ENCODE data around the gene ITGBL1. TPM values are rescaled to one million over a fixed set of nuclear protein-coding genes. Genes with fewer than 3 reads are reported as not detected.

The ITGBL1 gene
- total and polyA plus RNA-seq, 2 of the 8 experiments (the other 6 are each of a cell fraction or from before 2014, with no cell fraction given), result not detected

DNA sequence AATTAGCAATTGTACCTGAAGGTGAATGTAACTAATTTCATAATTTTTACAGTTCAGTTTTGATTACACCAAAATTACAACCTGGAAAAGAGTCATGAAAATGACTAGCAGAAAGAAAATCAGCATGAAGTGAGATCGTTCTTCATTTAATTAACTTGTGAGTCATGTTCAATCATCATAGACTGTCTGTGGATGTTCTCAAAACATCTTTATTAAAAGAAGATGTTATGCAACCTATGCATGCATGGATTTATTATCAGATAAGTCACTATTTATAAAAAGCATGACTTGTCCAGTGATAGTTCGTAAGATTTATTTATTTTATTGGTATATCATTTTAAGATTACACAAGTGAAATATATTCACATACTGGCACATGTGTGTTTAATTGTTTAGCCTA is 245.9 kb downstream of the ITGBL1 start:
- no peak overlapping the region for H2AFZ ChIP-seq (ENCODE audit: low read length)
- H3K4me2 ChIP-seq (ENCODE audit: insufficient read depth in 1 of 2, low read depth in 2 of 2, low read length in 2 of 2), result no peak overlapping the region
- H2BK20ac ChIP-seq (ENCODE audit: low read length), result no peak overlapping the region
- no peak overlapping the region for H4K5ac ChIP-seq (ENCODE audit: insufficient read length, low read depth, low read length)
- H3K4ac ChIP-seq (replicated peaks; ENCODE audit: insufficient read length, low read depth, low read length), result no peak overlapping the region
- ChIA-PET CTCF (ENCODE audit: partially characterized antibody) (no interaction called here), POLR2A (ENCODE audit: partially characterized antibody) (no interaction called here)
- no peak overlapping the region for H4K91ac ChIP-seq (replicated peaks; ENCODE audit: insufficient read length, low read length)
- H3K23me2 ChIP-seq (ENCODE audit: low read depth, low read length), result peaks cover under 1% of the 10 kb centered on the region; the same call in 1 of the 2 replicates
- TF ChIP-seq KDM5A (IDR thresholded peaks at IDR 0.05; ENCODE audit: low read length) (no peak), HDAC6 (IDR thresholded peaks at IDR 0.05; ENCODE audit: low read depth, low read length) (no peak), ZNF274 (IDR thresholded peaks at IDR 0.05; ENCODE audit: borderline replicate concordance, extremely low read depth, low read length) (no peak), SIX5 (IDR thresholded peaks at IDR 0.05; ENCODE audit: low read depth, low read length) (no peak), KDM4A (IDR thresholded peaks at IDR 0.05; ENCODE audit: low read depth, low read length, severe bottlenecking) (no peak), CHD1 (IDR thresholded peaks at IDR 0.05; ENCODE audit: low read depth, low read length) (no peak), SRF (IDR thresholded peaks at IDR 0.05; ENCODE audit: low read depth, low read length) (no peak), MAFK (IDR thresholded peaks at IDR 0.05; ENCODE audit: low read depth, low read length) (no peak), SP1 (IDR thresholded peaks at IDR 0.05; ENCODE audit: low read depth, low read length) (no peak)
- TF ChIP-seq, protein P1, sequence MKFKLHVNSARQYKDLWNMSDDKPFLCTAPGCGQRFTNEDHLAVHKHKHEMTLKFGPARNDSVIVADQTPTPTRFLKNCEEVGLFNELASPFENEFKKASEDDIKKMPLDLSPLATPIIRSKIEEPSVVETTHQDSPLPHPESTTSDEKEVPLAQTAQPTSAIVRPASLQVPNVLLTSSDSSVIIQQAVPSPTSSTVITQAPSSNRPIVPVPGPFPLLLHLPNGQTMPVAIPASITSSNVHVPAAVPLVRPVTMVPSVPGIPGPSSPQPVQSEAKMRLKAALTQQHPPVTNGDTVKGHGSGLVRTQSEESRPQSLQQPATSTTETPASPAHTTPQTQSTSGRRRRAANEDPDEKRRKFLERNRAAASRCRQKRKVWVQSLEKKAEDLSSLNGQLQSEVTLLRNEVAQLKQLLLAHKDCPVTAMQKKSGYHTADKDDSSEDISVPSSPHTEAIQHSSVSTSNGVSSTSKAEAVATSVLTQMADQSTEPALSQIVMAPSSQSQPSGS (IDR thresholded peaks at IDR 0.05; ENCODE audit: low read length), result no peak
- no peaks in the 10 kb centered on the region for H3K4me1 ChIP-seq (replicated peaks in 1 of 4; ENCODE audit: control insufficient read depth in 3 of 4, insufficient read depth in 4 of 4, low read length in 3 of 4)
- no peak overlapping the region for H2BK12ac ChIP-seq (ENCODE audit: low read depth, low read length)
- H3K27me3 ChIP-seq (replicated peaks in 1 of 4; ENCODE audit: control insufficient read depth in 3 of 4, extremely low read depth in 1 of 4, insufficient read depth in 3 of 4, low read length in 3 of 4), result no peaks in the 10 kb centered on the region
- no peaks in the 10 kb centered on the region for H4K20me1 ChIP-seq (replicated peaks in 1 of 2; ENCODE audit: control insufficient read depth in 1 of 2, insufficient read depth in 2 of 2, low read length in 2 of 2)
- H3K36me3 ChIP-seq (ENCODE audit: control insufficient read depth in 2 of 4, insufficient read depth in 4 of 4, low read length in 3 of 4), result no peaks in the 10 kb centered on the region
- H3K4me3 ChIP-seq (ENCODE audit: extremely low read depth in 1 of 4, insufficient read depth in 2 of 4, low read depth in 3 of 4, low read length in 4 of 4), result no peak overlapping the region
- H3K56ac ChIP-seq (replicated peaks; ENCODE audit: insufficient read length, low read depth, low read length), result no peak overlapping the region
- no peak for DNase-seq (ENCODE audit: low read depth in 1 of 2, low spot score in 2 of 2)
- no peak overlapping the region for H2BK120ac ChIP-seq (replicated peaks; ENCODE audit: low read depth, low read length)
- FAIRE-seq, result no peak
- no peak overlapping the region for H2AK5ac ChIP-seq (ENCODE audit: low read depth, low read length)
- H4K8ac ChIP-seq (ENCODE audit: extremely low read depth, insufficient read depth, low read length), result no peak overlapping the region
- WGBS, 2 experiments (ENCODE audit: extremely low coverage in 1 of 2, insufficient coverage in 1 of 2, insufficient read length in 1 of 2, insufficient replicate concordance in 2 of 2, low coverage in 1 of 2, low lambda C conversion rate in 2 of 2, missing lambda C conversion rate in 1 of 2), result 83% methylated on average over 2 of the region's 2 CpGs; no CpG with 5 or more reads in 1 of the 2 experiments
- H3K9me3 ChIP-seq (ENCODE audit: insufficient read depth in 2 of 2, low read depth in 1 of 2, low read length in 1 of 2), result no peaks in the 10 kb centered on the region
- H3K14ac ChIP-seq (ENCODE audit: insufficient read length), result no peak overlapping the region
- no peak overlapping the region for H3K27ac ChIP-seq (ENCODE audit: low read depth, low read length)
- H2BK15ac ChIP-seq (ENCODE audit: low read length), result no peak overlapping the region
- H3K79me1 ChIP-seq (ENCODE audit: low read depth, low read length), result no peaks in the 10 kb centered on the region
- no peak overlapping the region for H3K9ac ChIP-seq (replicated peaks in 1 of 4; ENCODE audit: extremely low read depth in 1 of 4, low read depth in 3 of 4, low read length in 3 of 4)
- no peaks in the 10 kb centered on the region for H3K79me2 ChIP-seq (ENCODE audit: control insufficient read depth in 1 of 2, insufficient read depth in 2 of 2, low read length in 2 of 2)
- no peak overlapping the region for H2BK5ac ChIP-seq (ENCODE audit: low read depth, low read length)
- H3K18ac ChIP-seq (ENCODE audit: extremely low read depth, low read length), result no peak overlapping the region
- H3K23ac ChIP-seq (ENCODE audit: insufficient read length), result no peak overlapping the region
